ENCODE data around the gene ATG4B.

The ATG4B gene

DNA sequence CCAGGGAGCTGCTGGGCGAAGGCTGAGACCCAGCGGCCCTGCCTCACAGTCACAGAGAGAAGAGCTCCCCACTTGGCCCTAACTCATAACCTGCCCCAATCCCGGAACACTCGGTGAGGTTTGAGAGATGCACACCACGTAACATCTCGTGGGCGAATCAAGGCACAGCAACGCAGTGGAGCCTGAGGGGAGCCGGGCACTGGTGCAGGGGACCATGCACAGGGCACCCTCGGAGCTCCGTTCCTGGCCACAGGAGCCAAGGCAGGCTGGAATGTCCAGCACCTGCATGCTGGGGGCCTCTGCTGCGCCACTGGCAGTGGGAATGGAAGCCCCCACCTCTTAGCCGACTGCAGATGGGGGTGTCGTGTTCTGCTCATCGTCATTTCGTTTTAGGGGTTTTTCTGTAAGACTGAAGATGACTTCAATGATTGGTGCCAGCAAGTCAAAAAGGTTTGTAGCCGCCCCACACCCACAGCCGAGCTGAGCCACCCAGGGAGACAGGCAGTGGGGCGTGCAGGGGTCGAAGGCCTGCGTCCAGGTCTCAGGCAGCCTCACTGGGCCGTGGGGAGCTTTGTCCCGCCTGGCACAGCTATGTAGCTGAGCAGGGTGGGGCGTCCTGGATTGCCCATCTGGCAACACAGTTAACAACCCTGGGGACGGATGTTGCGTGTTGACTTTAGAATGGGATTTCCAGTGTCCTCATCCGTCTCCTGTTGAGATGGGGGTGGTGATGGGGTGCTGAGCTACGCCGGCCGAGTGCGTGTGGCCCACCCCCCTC lies 33.0 kb downstream of the ATG4B start:
- peaks cover 65% of the 10 kb centered on the region for H3K36me3 ChIP-seq (ENCODE audit: insufficient read depth, low read length)
- no peaks in the 10 kb centered on the region for H3K9me3 ChIP-seq (ENCODE audit: insufficient read depth, low read depth, low read length)
- 92% methylated on average over 31 of the region's 31 CpGs for WGBS
- no peaks in the 10 kb centered on the region for H3K4me1 ChIP-seq (ENCODE audit: insufficient read depth, low read length)
- no peak overlapping the region for H3K27ac ChIP-seq (ENCODE audit: low read depth, low read length)
- no peak overlapping the region for H3K4me3 ChIP-seq (ENCODE audit: low read length)
- H3K27me3 ChIP-seq (ENCODE audit: insufficient read depth, low read length): no peaks in the 10 kb centered on the region
- H3K9ac ChIP-seq (ENCODE audit: low read depth, low read length): no peak overlapping the region

GRCh38 chr2:241671457-241672240 lies 34.2 kb downstream of the ATG4B start:
- H3K4me3 ChIP-seq (ENCODE audit: low read length): no peak overlapping the region
- no peaks in the 10 kb centered on the region for H3K4me1 ChIP-seq (ENCODE audit: insufficient read depth, low read length)
- peaks cover 72% of the 10 kb centered on the region for H3K36me3 ChIP-seq (ENCODE audit: insufficient read depth, low read length)
- 97% methylated on average over 31 of the region's 31 CpGs for WGBS
- no peaks in the 10 kb centered on the region for H3K9me3 ChIP-seq (ENCODE audit: insufficient read depth, low read depth, low read length)
- H3K9ac ChIP-seq (ENCODE audit: low read depth, low read length): no peak overlapping the region
- H3K27me3 ChIP-seq (ENCODE audit: insufficient read depth, low read length): no peaks in the 10 kb centered on the region
- H3K27ac ChIP-seq (ENCODE audit: low read depth, low read length): no peak overlapping the region

DNA sequence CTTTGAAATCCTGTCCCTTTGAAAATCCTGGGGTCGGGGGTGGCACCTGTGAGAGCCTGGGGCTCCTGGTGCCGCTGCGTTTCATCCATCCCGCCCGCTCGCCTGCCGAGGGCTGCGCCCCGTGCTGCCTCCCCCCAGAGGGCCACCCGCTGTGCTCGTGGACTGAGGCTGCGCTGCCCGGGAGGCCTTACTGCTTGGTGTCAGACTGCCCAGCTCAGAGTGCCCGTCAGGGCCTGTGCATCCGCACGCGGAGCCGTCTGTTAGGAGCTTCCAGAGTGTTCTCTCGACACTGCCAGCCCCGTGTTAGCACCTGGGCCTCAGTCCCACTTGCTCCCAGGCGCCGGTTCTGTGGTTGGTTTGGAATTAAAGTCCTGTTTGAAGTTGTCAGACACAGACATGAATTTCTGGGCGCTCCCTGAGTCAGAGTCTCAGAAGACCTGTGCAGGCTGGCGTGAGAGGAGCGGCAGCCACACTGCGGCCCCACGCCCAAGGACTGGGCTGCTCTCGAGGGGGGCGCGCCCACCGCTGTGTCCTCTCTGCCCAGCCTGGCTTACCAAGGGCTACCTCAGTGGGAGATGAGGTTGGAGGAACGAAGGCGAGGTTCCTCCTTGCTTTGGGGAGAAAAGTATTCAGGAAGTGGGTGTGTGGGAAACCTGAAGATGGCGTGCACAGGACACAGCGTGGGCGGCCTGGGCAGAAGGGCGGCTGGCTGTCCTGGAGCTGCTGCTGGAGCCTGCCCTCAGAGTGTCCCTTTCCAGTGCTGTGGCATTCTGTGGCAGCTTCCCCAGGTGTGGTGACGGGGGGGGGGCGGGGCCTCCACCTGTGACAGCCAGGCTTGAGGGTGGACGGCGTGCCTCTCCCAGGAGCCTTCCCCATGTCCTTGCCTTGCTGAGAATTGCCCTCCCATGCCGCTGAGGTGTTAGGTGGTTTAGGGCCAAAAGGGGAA lies 35.0 kb downstream of the ATG4B start:
- no peak overlapping the region for H3K9ac ChIP-seq (ENCODE audit: low read depth, low read length)
- WGBS: 95% methylated on average over 42 of the region's 42 CpGs

DNA sequence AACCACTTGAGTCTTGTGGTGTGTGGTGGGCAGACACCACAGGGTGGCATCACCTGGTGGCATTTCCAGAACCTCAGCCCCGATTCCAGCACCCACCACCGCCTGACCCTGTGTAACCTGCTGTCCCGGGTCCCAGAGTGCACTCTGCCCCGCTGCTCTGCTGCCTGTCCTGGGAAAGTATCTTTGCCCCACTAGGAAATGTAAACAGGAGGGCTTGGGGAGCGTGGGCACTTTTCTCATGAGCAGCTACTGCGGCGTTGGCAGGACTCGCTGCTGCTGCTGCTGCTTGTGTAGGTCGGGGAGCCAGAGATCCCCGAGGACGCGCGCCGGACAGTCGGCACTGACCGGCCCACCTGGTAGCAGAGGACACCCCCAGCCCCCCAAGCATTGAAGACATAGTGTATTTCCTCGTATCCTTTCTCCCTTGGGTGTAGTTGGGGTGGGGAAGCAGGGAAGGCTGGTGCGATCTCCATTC lies 35.7 kb downstream of the ATG4B start:
- no peaks in the 10 kb centered on the region for H3K9me3 ChIP-seq (ENCODE audit: insufficient read depth, low read depth, low read length)
- no peaks in the 10 kb centered on the region for H3K4me1 ChIP-seq (ENCODE audit: insufficient read depth, low read length)
- no peak overlapping the region for H3K9ac ChIP-seq (ENCODE audit: low read depth, low read length)
- no peak overlapping the region for H3K27ac ChIP-seq (ENCODE audit: low read depth, low read length)
- peaks cover 76% of the 10 kb centered on the region for H3K36me3 ChIP-seq (ENCODE audit: insufficient read depth, low read length)
- WGBS: 95% methylated on average over 18 of the region's 18 CpGs
- H3K27me3 ChIP-seq (ENCODE audit: insufficient read depth, low read length): no peaks in the 10 kb centered on the region
- H3K4me3 ChIP-seq (ENCODE audit: low read length): no peak overlapping the region

More for the DNA sequence above, 35.0 kb downstream of the ATG4B start:
- H3K9me3 ChIP-seq (ENCODE audit: insufficient read depth, low read depth, low read length): no peaks in the 10 kb centered on the region
- H3K36me3 ChIP-seq (ENCODE audit: insufficient read depth, low read length): peaks cover 76% of the 10 kb centered on the region
- no peaks in the 10 kb centered on the region for H3K27me3 ChIP-seq (ENCODE audit: insufficient read depth, low read length)
- H3K4me3 ChIP-seq (ENCODE audit: low read length): no peak overlapping the region
- no peak overlapping the region for H3K27ac ChIP-seq (ENCODE audit: low read depth, low read length)
- H3K4me1 ChIP-seq (ENCODE audit: insufficient read depth, low read length): no peaks in the 10 kb centered on the region

- H3K9me3 ChIP-seq (ENCODE audit: insufficient read depth, low read depth, low read length): no peaks in the 10 kb centered on the region
- peaks cover 75% of the 10 kb centered on the region for H3K36me3 ChIP-seq (ENCODE audit: insufficient read depth, low read length)
- no peak overlapping the region for H3K4me3 ChIP-seq (ENCODE audit: low read length)
- H3K27ac ChIP-seq (ENCODE audit: low read depth, low read length): peak overlapping the region; percentile 49; the same call in 1 of the 2 replicates
- no peaks in the 10 kb centered on the region for H3K4me1 ChIP-seq (ENCODE audit: insufficient read depth, low read length)
- no peak overlapping the region for H3K9ac ChIP-seq (ENCODE audit: low read depth, low read length)
- WGBS: 93% methylated on average over 21 of the region's 21 CpGs
- H3K27me3 ChIP-seq (ENCODE audit: insufficient read depth, low read length): no peaks in the 10 kb centered on the region
These were observed 36.6 kb downstream of the ATG4B start for GRCh38 chr2:241673797-241674725.

- peaks cover 77% of the 10 kb centered on the region for H3K36me3 ChIP-seq (ENCODE audit: insufficient read depth, low read length)
These were observed 38.4 kb downstream of the ATG4B start for GRCh38 chr2:241675885-241676284.

DNA sequence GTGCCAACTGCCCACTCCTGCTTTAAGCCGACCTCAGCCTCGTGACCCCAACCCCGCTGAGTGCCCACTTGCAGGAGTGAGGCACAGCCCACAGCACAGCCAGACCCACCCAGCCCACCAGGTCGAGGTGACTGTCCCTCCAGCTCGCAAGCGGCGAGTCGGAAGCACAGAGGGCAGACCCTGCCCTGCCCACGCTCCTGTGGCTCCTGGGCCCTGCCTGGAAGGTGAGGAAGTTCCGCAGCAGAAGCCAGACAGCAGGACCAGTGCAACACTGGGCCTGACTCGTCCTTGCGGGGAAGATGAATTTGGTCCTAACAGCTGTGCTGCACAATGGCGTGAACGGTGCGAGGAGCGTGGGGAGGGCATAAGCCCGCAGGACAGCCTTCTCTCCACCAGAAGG lies 39.2 kb downstream of the ATG4B start:
- no peaks in the 10 kb centered on the region for H3K9me3 ChIP-seq (ENCODE audit: insufficient read depth, low read depth, low read length)
- H3K36me3 ChIP-seq (ENCODE audit: insufficient read depth, low read length): peaks cover 77% of the 10 kb centered on the region
- 93% methylated on average over 17 of the region's 17 CpGs for WGBS
- no peaks in the 10 kb centered on the region for H3K4me1 ChIP-seq (ENCODE audit: insufficient read depth, low read length)
- no peaks in the 10 kb centered on the region for H3K27me3 ChIP-seq (ENCODE audit: insufficient read depth, low read length)
- H3K4me3 ChIP-seq (ENCODE audit: low read length): no peak overlapping the region
- no peak overlapping the region for H3K27ac ChIP-seq (ENCODE audit: low read depth, low read length)
- no peak overlapping the region for H3K9ac ChIP-seq (ENCODE audit: low read depth, low read length)

More at GRCh38 chr2:241675885-241676284, 38.4 kb downstream of the ATG4B start:
- H3K4me3 ChIP-seq (ENCODE audit: low read length): no peak overlapping the region
- no peaks in the 10 kb centered on the region for H3K9me3 ChIP-seq (ENCODE audit: insufficient read depth, low read depth, low read length)
- 89% methylated on average over 17 of the region's 17 CpGs for WGBS
- no peaks in the 10 kb centered on the region for H3K27me3 ChIP-seq (ENCODE audit: insufficient read depth, low read length)
- no peak overlapping the region for H3K27ac ChIP-seq (ENCODE audit: low read depth, low read length)
- no peaks in the 10 kb centered on the region for H3K4me1 ChIP-seq (ENCODE audit: insufficient read depth, low read length)
- H3K9ac ChIP-seq (ENCODE audit: low read depth, low read length): no peak overlapping the region

DNA sequence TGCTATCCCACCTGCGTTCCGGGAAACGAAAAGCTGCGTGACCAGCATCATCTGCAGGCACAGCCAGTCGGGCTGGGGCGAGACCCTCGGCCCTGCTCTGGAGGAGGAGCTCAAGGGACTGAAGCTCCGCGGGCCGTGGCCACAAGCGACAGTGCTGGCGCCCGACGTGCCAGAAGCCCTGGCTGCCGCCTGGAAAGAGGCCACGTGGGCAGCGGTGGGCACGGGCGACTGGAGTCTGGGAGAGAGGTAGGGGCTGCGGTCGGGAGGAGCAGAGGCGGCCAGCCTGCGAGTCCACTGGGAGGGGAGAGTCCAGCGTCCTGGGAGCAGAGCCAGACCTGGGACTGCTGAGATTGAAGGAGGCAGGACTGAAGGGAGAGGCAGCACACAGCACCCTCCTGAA lies 39.9 kb downstream of the ATG4B start:
- H3K4me3 ChIP-seq (ENCODE audit: low read length): no peak overlapping the region
- no peaks in the 10 kb centered on the region for H3K27me3 ChIP-seq (ENCODE audit: insufficient read depth, low read length)
- no peaks in the 10 kb centered on the region for H3K4me1 ChIP-seq (ENCODE audit: insufficient read depth, low read length)
- H3K27ac ChIP-seq (ENCODE audit: low read depth, low read length): no peak overlapping the region
- 92% methylated on average over 24 of the region's 24 CpGs for WGBS
- peaks cover 77% of the 10 kb centered on the region for H3K36me3 ChIP-seq (ENCODE audit: insufficient read depth, low read length)
- no peaks in the 10 kb centered on the region for H3K9me3 ChIP-seq (ENCODE audit: insufficient read depth, low read depth, low read length)
- no peak overlapping the region for H3K9ac ChIP-seq (ENCODE audit: low read depth, low read length)

DNA sequence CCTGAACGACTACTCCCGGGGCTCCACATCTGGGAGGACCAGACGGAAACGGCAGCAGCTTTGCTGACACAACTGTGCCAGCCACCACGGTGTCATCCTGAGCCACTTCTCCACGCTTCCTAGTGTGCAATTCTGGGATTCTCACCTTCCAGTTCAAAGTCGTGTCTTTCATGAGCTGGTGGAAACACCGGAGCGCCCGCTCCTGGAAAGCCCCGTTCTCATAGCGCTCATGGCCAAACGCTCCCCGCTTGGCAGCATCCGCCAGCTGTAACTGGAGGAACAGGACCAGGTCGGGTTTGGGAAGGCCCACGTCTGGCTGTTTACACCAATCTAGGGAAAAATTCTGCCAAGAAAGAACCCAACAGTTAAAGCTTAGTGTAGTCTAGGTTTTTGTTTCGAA lies 40.8 kb downstream of the ATG4B start:
- WGBS: 94% methylated on average over 18 of the region's 18 CpGs
- Histone ChIP-seq H3K27me3 (ENCODE audit: insufficient read depth, low read length) (no peaks in the 10 kb centered on the region), H3K4me1 (ENCODE audit: insufficient read depth, low read length) (no peaks in the 10 kb centered on the region), H3K4me3 (ENCODE audit: low read length) (no peak overlapping the region), H3K27ac (ENCODE audit: low read depth, low read length) (no peak overlapping the region), H3K9me3 (ENCODE audit: insufficient read depth, low read depth, low read length) (no peaks in the 10 kb centered on the region), H3K9ac (ENCODE audit: low read depth, low read length) (no peak overlapping the region), H3K36me3 (ENCODE audit: insufficient read depth, low read length) (peaks cover 82% of the 10 kb centered on the region)
